Measurements from ENCODE around the gene FAM151B.
A peak's percentile ranks its signal among the peaks of the same experiment; 100 is the strongest.
"Not testable (repeated sequence)": the region's sequence is repeated elsewhere in the genome, so short reads cannot be mapped to it uniquely, and the experiment has no call there.

FAM151B gene

GRCh38 chr5:80503641-80504040 lies 15.7 kb downstream of the FAM151B start:
- DNase-seq (ENCODE audit: low read depth), result no peak

- no peak for DNase-seq (ENCODE audit: low read depth)
Observed at GRCh38 chr5:80504833-80505232, 16.9 kb downstream of the FAM151B start.

- DNase-seq (ENCODE audit: low read depth), result no peak
Observed at GRCh38 chr5:80507663-80508062, 19.8 kb downstream of the FAM151B start.

- no peak for DNase-seq (ENCODE audit: low read depth)
Observed at GRCh38 chr5:80508844-80509243, 20.9 kb downstream of the FAM151B start.

GRCh38 chr5:80509362-80509761 lies 21.5 kb downstream of the FAM151B start:
- DNase-seq (ENCODE audit: low read depth), result no peak

GRCh38 chr5:80516826-80517225 lies 28.9 kb downstream of the FAM151B start:
- no peak for DNase-seq (ENCODE audit: low read depth)

- DNase-seq (ENCODE audit: low read depth), result no peak
Observed at GRCh38 chr5:80540691-80541090, 52.8 kb downstream of the FAM151B start.

- no peak for DNase-seq (ENCODE audit: low read depth)
Observed at GRCh38 chr5:80541392-80541791, 53.5 kb downstream of the FAM151B start.

GRCh38 chr5:80554646-80555045 lies 66.7 kb downstream of the FAM151B start:
- no peak for DNase-seq (ENCODE audit: low read depth)

- DNase-seq (ENCODE audit: low read depth), result no peak
Observed at GRCh38 chr5:80555099-80555498, 67.2 kb downstream of the FAM151B start.

GRCh38 chr5:80559244-80559643 lies 71.3 kb downstream of the FAM151B start:
- DNase-seq (ENCODE audit: low read depth), result no peak

GRCh38 chr5:80565330-80565729 lies 77.4 kb downstream of the FAM151B start:
- DNase-seq (ENCODE audit: low read depth), result no peak

- DNase-seq (ENCODE audit: low read depth), result no peak
Observed at GRCh38 chr5:80566711-80567259, 78.9 kb downstream of the FAM151B start.

- DNase-seq (ENCODE audit: low read depth), result no peak
Observed at GRCh38 chr5:80568251-80568650, 80.4 kb downstream of the FAM151B start.

- no peak for DNase-seq (ENCODE audit: low read depth)
Observed at GRCh38 chr5:80569086-80569960, 81.4 kb downstream of the FAM151B start.

GRCh38 chr5:80569961-80570786 lies 82.3 kb downstream of the FAM151B start, which contains the start of gene ANKRD34B:
Gene ANKRD34B (minus strand): TSS chr5:80570280. CDS start chr5:80560019, 10,261 bp downstream.
- DNase-seq (ENCODE audit: low read depth), result peak; percentile 12

GRCh38 chr5:80573062-80573461 lies 85.2 kb downstream of the FAM151B start:
- DNase-seq (ENCODE audit: low read depth), result no peak

GRCh38 chr5:80576383-80576782 lies 88.5 kb downstream of the FAM151B start:
- DNase-seq (ENCODE audit: low read depth), result no peak

GRCh38 chr5:80577707-80578106 lies 89.8 kb downstream of the FAM151B start:
- DNase-seq (ENCODE audit: low read depth), result no peak

GRCh38 chr5:80579050-80579449 lies 91.2 kb downstream of the FAM151B start:
- no peak for DNase-seq (ENCODE audit: low read depth)

GRCh38 chr5:80580291-80580690 lies 92.4 kb downstream of the FAM151B start:
- not testable (repeated sequence) for DNase-seq (ENCODE audit: low read depth)

GRCh38 chr5:80584770-80585169 lies 96.9 kb downstream of the FAM151B start:
- no peak for DNase-seq (ENCODE audit: low read depth)
